HG03558 (cell line): ENCODE measurements around the gene PLEKHG4B.
A peak's percentile ranks its signal among the peaks of the same experiment; 100 is the strongest.

Experiments used
- ATAC-seq: cut with Tn5 transposase; IDR thresholded peaks from one replicate; pipeline ENCODE4 v1.9.1; 2021; ENCODE audit warnings: moderate number of reproducible peaks; ENCODE audit not compliant: unreplicated experiment; ENCODE audit errors: extremely low read depth

The PLEKHG4B gene

GRCh38 chr5:185095-186070 is 93.4 kb downstream of the PLEKHG4B start:
- no peak for ATAC-seq

- ATAC-seq = no peak
Observed at GRCh38 chr5:186091-187041, 94.4 kb downstream of the PLEKHG4B start.

DNA sequence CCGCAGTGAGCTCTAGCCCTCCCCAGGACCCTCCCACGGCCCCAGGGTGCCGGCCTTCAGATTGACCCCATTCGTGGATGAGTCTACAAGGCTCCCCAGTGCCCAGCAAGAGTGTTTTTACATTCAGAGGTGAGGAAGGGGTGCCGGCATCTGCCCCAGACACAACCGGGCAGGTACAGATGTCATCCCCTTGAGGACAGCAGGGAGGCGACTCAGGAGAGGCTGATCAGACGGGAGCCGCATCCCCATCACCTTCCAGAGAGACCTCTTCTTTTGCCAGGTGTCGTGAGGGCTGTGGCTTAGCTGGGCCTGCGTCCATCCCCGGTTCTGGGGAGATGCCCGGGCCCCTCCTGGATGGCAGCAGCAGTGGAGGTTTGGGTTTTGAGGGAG is 95.1 kb downstream of the PLEKHG4B start:
- no peak for ATAC-seq

DNA sequence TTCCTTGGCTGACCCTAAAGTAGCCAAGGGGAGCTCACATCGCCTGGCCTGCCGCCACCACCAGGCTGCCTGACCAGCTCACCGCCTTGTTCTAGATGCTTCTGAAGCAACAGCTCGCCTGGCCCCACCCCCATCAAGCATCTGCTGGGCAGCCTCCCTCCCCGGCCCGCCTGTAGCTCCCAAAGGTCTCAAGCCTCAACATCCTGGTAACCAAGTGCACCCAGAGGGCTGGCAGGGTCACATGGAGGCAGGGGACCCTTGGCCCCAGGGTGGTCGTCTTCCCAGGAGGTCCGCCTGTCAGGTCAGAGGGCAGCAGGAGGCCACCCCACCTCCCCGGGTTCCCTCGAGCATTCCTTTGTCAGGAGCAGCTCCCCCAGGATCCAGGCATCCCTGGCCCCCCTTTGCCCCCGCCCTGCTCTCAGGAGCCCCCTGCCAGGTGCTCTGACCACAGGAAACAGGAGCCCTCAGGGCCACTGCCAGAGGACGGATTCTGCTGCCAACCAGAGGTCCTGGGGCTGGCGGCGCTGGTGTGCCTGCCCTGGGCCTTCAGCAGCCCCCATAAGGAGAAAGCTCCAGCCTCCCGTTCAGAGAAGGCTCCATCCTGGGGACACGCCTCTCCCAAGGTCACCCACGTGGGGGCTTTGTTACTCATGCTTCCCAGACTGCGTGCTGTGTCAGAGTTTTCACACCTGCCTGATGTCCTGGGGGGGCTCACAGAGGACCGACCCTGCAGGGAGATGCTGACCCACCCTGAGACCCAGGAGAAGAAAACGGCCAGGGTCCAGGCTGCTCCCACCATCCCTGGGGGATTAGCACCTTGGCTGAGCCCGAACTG is 95.9 kb downstream of the PLEKHG4B start:
- ATAC-seq = no peak

- ATAC-seq = peak; percentile 62
Observed at GRCh38 chr5:188488-189481, 96.8 kb downstream of the PLEKHG4B start.

DNA sequence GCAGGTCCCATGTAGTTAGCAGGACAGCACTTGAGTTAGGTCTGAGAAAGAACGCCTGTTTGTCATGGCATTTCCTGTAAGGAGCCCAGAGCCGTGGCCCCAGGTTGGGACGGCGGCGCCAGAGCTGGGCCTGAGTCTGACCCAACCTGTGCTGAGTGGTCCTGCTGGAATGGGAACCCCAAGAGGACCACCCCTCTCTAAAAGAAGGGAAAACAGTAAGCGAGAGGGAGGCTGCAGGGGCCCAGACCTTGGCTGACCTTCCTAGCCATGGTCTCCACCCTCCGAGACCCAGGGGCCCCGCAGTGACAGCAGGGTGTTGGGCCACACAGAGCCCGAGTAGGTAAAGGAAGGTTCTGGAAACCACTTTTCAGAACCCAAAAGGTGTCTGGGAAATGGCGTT is 97.5 kb downstream of the PLEKHG4B start:
- no peak for ATAC-seq

DNA sequence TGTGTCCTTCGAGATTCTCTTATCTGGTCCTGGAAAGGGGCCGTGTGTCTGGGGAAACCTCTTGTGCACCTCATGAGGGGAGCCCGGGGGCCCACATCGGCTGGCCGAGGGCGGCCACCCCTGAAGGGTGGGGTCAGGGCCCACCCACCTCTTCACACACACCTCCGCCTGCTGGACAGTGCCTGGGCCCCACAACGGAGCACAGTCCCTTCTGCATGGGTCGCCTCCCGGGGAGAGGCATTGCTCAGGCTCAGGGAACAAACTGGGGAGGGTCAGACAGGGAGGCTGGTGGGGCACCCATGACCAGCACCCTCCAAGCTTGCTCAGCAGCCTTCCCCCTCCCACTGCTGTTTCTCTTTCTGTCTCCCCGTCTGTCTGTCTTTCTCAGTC is 98.0 kb downstream of the PLEKHG4B start:
- no peak for ATAC-seq

GRCh38 chr5:190366-191035 is 98.5 kb downstream of the PLEKHG4B start:
- ATAC-seq = no peak

GRCh38 chr5:191036-191948 is 99.3 kb downstream of the PLEKHG4B start, which contains the start of gene LRRC14B:
LRRC14B (plus strand) TSS chr5:191495; CDS start chr5:191539, 44 bp downstream.
- no peak for ATAC-seq

DNA sequence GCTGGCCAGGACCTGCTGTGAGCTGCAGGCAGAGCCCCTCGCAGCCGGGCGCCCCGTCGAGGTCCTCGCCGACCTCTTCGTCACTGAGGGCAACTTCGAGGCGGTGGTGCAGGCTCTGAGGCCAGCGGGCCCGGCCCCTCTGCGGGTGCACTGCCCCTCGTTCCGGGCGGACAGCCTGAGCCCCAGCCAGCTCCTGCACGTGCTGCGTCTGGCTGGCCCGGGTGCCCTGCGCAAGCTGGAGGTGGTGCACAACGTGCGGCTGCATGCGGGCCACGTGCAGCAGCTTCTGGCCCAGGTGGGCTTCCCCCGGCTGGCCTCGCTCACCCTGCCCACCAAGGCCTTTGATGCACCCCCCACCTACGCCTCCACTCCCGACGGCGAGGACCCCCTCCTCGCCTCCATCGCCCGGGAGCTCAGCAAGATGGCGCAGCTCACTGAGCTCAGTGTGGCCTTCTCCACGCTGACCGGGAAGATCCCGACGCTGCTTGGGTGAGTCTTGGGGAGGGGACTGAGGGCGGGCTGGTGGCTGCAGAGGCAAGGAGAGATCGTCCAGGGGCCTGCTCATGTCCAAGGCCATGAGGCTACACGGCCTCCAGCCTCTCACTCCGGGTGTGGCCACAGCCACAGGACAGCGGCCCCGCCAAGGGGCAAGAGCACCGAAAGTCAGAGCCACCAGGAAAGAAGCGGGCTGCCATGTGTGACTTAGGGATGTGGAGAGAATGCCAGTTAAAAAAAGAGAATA is 100.2 kb downstream of the PLEKHG4B start:
- no peak for ATAC-seq

- ATAC-seq = no peak
Observed at GRCh38 chr5:192691-192969, 100.7 kb downstream of the PLEKHG4B start.

- ATAC-seq = no peak
Observed at GRCh38 chr5:192970-193831, 101.2 kb downstream of the PLEKHG4B start.

DNA sequence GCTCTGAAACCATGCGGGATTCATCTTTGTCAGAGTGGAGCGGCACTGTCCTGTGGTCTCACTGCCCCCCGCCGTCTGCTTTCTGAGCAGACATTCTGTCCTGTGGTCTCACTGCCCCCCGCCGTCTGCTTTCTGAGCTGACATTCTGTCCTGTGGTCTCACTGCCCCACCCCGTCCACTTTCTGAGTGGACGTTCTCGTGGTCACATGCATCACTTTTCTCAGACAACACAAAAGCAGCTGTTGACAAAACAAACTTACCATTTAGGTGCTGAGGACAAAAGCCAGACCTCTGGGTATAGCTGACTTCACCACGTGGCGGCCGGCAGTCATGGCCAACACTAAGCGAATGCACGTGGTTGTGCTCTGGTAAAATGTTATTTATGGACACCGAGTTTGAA is 102.1 kb downstream of the PLEKHG4B start:
- ATAC-seq = no peak

- no peak for ATAC-seq
Observed at GRCh38 chr5:194603-195209, 102.7 kb downstream of the PLEKHG4B start.

GRCh38 chr5:195401-196160 is 103.6 kb downstream of the PLEKHG4B start:
- ATAC-seq = no peak
